Measurements from ENCODE around the gene SLC25A26.

Gene SLC25A26

GRCh38 chr3:66354001-66354400 is 133.2 kb downstream of the SLC25A26 start:
- no peaks in the 10 kb centered on the region for H3K9me3 ChIP-seq (ENCODE audit: insufficient read depth, low read depth, low read length)
- no peak for DNase-seq
- WGBS (ENCODE audit: extremely low coverage, insufficient coverage, insufficient read length): no CpG with 5 or more reads among the region's 2 CpGs
- H2BK120ac ChIP-seq (ENCODE audit: insufficient read depth, low read length, poor library complexity): no peak overlapping the region
- H3K79me1 ChIP-seq (ENCODE audit: low read length): no peaks in the 10 kb centered on the region
- no peaks in the 10 kb centered on the region for H3K27me3 ChIP-seq (ENCODE audit: insufficient read depth, low read length)
- no peak overlapping the region for H4K12ac ChIP-seq (ENCODE audit: low read depth, low read length)
- H2BK5ac ChIP-seq (ENCODE audit: low read depth, low read length, poor library complexity): no peak overlapping the region
- no peak overlapping the region for H3K23ac ChIP-seq (ENCODE audit: low read length)
- no peaks in the 10 kb centered on the region for H3K79me2 ChIP-seq (ENCODE audit: control insufficient read depth, insufficient read depth, low read length, poor library complexity)
- no peak overlapping the region for H4K91ac ChIP-seq (ENCODE audit: low read depth, low read length)
- no peak overlapping the region for H3K14ac ChIP-seq (ENCODE audit: low read length)
- no peak overlapping the region for H2AK5ac ChIP-seq (ENCODE audit: low read length)
- no peak overlapping the region for H3K18ac ChIP-seq (ENCODE audit: low read length)
- no peak overlapping the region for H3K4me2 ChIP-seq (ENCODE audit: low read length)
- H3K9ac ChIP-seq (ENCODE audit: low read length): no peak overlapping the region
- no peak overlapping the region for H3K4ac ChIP-seq (ENCODE audit: low read depth, low read length)
- H3K4me3 ChIP-seq (ENCODE audit: low read depth, low read length): no peak overlapping the region
- no peak overlapping the region for H2BK12ac ChIP-seq (ENCODE audit: low read length)
- no peaks in the 10 kb centered on the region for H3K36me3 ChIP-seq (ENCODE audit: control insufficient read depth in 1 of 2, insufficient read depth in 2 of 2, low read length in 2 of 2)
- H2AFZ ChIP-seq (ENCODE audit: insufficient read depth, low read length, poor library complexity): no peak overlapping the region
- H4K8ac ChIP-seq (ENCODE audit: low read depth, low read length): no peak overlapping the region
- H3K27ac ChIP-seq (ENCODE audit: low read depth, low read length): no peak overlapping the region
- peaks cover 0 to 4% of the 10 kb centered on the region in 2 experiments for H3K4me1 ChIP-seq (ENCODE audit: control insufficient read depth in 1 of 2, insufficient read depth in 2 of 2, low read length in 2 of 2)

GRCh38 chr3:66355394-66355793 is 134.6 kb downstream of the SLC25A26 start:
- no peak overlapping the region for H3K18ac ChIP-seq (ENCODE audit: low read length)
- WGBS (ENCODE audit: extremely low coverage, insufficient coverage, insufficient read length): no CpG with 5 or more reads among the region's 3 CpGs
- H3K27ac ChIP-seq (ENCODE audit: low read depth, low read length): no peak overlapping the region
- H3K9me3 ChIP-seq (ENCODE audit: insufficient read depth, low read depth, low read length): no peaks in the 10 kb centered on the region
- no peak overlapping the region for H2AK5ac ChIP-seq (ENCODE audit: low read length)
- no peak overlapping the region for H3K4me2 ChIP-seq (ENCODE audit: low read length)
- no peak for DNase-seq
- no peak overlapping the region for H2BK120ac ChIP-seq (ENCODE audit: insufficient read depth, low read length, poor library complexity)
- no peaks in the 10 kb centered on the region for H3K36me3 ChIP-seq (ENCODE audit: control insufficient read depth in 1 of 2, insufficient read depth in 2 of 2, low read length in 2 of 2)
- no peak overlapping the region for H4K91ac ChIP-seq (ENCODE audit: low read depth, low read length)
- H2BK5ac ChIP-seq (ENCODE audit: low read depth, low read length, poor library complexity): no peak overlapping the region
- no peak overlapping the region for H3K23ac ChIP-seq (ENCODE audit: low read length)
- H3K14ac ChIP-seq (ENCODE audit: low read length): no peak overlapping the region
- H4K8ac ChIP-seq (ENCODE audit: low read depth, low read length): no peak overlapping the region
- H3K4ac ChIP-seq (ENCODE audit: low read depth, low read length): no peak overlapping the region
- H3K79me2 ChIP-seq (ENCODE audit: control insufficient read depth, insufficient read depth, low read length, poor library complexity): no peaks in the 10 kb centered on the region
- no peaks in the 10 kb centered on the region for H3K79me1 ChIP-seq (ENCODE audit: low read length)
- no peak overlapping the region for H2AFZ ChIP-seq (ENCODE audit: insufficient read depth, low read length, poor library complexity)
- no peak overlapping the region for H3K9ac ChIP-seq (ENCODE audit: low read length)
- H2BK12ac ChIP-seq (ENCODE audit: low read length): no peak overlapping the region
- H3K27me3 ChIP-seq (ENCODE audit: insufficient read depth, low read length): no peaks in the 10 kb centered on the region
- no peak overlapping the region for H4K12ac ChIP-seq (ENCODE audit: low read depth, low read length)
- peaks cover 0 to 4% of the 10 kb centered on the region in 2 experiments for H3K4me1 ChIP-seq (ENCODE audit: control insufficient read depth in 1 of 2, insufficient read depth in 2 of 2, low read length in 2 of 2)
- no peak overlapping the region for H3K4me3 ChIP-seq (ENCODE audit: low read depth, low read length)

- Histone ChIP-seq H3K9me3 (ENCODE audit: insufficient read depth, low read depth, low read length) (no peaks in the 10 kb centered on the region), H2AK5ac (ENCODE audit: low read length) (no peak overlapping the region), H2AFZ (ENCODE audit: insufficient read depth, low read length, poor library complexity) (no peak overlapping the region), H3K4me3 (ENCODE audit: low read depth, low read length) (no peak overlapping the region), H3K4ac (ENCODE audit: low read depth, low read length) (no peak overlapping the region), H3K36me3 (ENCODE audit: control insufficient read depth in 1 of 2, insufficient read depth in 2 of 2, low read length in 2 of 2) (no peaks in the 10 kb centered on the region), H3K14ac (ENCODE audit: low read length) (no peak overlapping the region), H3K4me1 (ENCODE audit: control insufficient read depth in 1 of 2, insufficient read depth in 2 of 2, low read length in 2 of 2) (peaks cover 0 to 4% of the 10 kb centered on the region in 2 experiments), H3K4me2 (ENCODE audit: low read length) (no peak overlapping the region), H2BK5ac (ENCODE audit: low read depth, low read length, poor library complexity) (no peak overlapping the region), H3K79me2 (ENCODE audit: control insufficient read depth, insufficient read depth, low read length, poor library complexity) (no peaks in the 10 kb centered on the region), H4K8ac (ENCODE audit: low read depth, low read length) (no peak overlapping the region), H2BK12ac (ENCODE audit: low read length) (no peak overlapping the region), H2BK120ac (ENCODE audit: insufficient read depth, low read length, poor library complexity) (no peak overlapping the region), H4K91ac (ENCODE audit: low read depth, low read length) (no peak overlapping the region), H3K23ac (ENCODE audit: low read length) (no peak overlapping the region), H3K79me1 (ENCODE audit: low read length) (no peaks in the 10 kb centered on the region), H3K27me3 (ENCODE audit: insufficient read depth, low read length) (no peaks in the 10 kb centered on the region), H3K27ac (ENCODE audit: low read depth, low read length) (no peak overlapping the region), H4K12ac (ENCODE audit: low read depth, low read length) (no peak overlapping the region), H3K9ac (ENCODE audit: low read length) (no peak overlapping the region), H3K18ac (ENCODE audit: low read length) (no peak overlapping the region)
- WGBS (ENCODE audit: extremely low coverage, insufficient coverage, insufficient read length): no CpG with 5 or more reads among the region's 1 CpG
- DNase-seq: no peak
Measured at GRCh38 chr3:66355997-66356396, 135.2 kb downstream of the SLC25A26 start.

- no peaks in the 10 kb centered on the region for H3K27me3 ChIP-seq (ENCODE audit: insufficient read depth, low read length)
- H3K4me3 ChIP-seq (ENCODE audit: low read depth, low read length): no peak overlapping the region
- no peak overlapping the region for H2BK120ac ChIP-seq (ENCODE audit: insufficient read depth, low read length, poor library complexity)
- no peak overlapping the region for H4K8ac ChIP-seq (ENCODE audit: low read depth, low read length)
- H3K14ac ChIP-seq (ENCODE audit: low read length): no peak overlapping the region
- peak in 1 of 2 donors; percentile 70 for DNase-seq
- H2BK12ac ChIP-seq (ENCODE audit: low read length): no peak overlapping the region
- no CpG with 5 or more reads among the region's 5 CpGs for WGBS (ENCODE audit: extremely low coverage, insufficient coverage, insufficient read length)
- no peak overlapping the region for H4K12ac ChIP-seq (ENCODE audit: low read depth, low read length)
- no peak overlapping the region for H4K91ac ChIP-seq (ENCODE audit: low read depth, low read length)
- no peak overlapping the region for H2AK5ac ChIP-seq (ENCODE audit: low read length)
- no peaks in the 10 kb centered on the region for H3K9me3 ChIP-seq (ENCODE audit: insufficient read depth, low read depth, low read length)
- no peak overlapping the region for H3K9ac ChIP-seq (ENCODE audit: low read length)
- H3K36me3 ChIP-seq (ENCODE audit: control insufficient read depth in 1 of 2, insufficient read depth in 2 of 2, low read length in 2 of 2): no peaks in the 10 kb centered on the region
- no peaks in the 10 kb centered on the region for H3K79me1 ChIP-seq (ENCODE audit: low read length)
- H3K4ac ChIP-seq (ENCODE audit: low read depth, low read length): no peak overlapping the region
- no peaks in the 10 kb centered on the region for H3K79me2 ChIP-seq (ENCODE audit: control insufficient read depth, insufficient read depth, low read length, poor library complexity)
- no peak overlapping the region for H3K23ac ChIP-seq (ENCODE audit: low read length)
- peaks cover 0 to 3% of the 10 kb centered on the region in 2 experiments for H3K4me1 ChIP-seq (ENCODE audit: control insufficient read depth in 1 of 2, insufficient read depth in 2 of 2, low read length in 2 of 2)
- no peak overlapping the region for H2AFZ ChIP-seq (ENCODE audit: insufficient read depth, low read length, poor library complexity)
- no peak overlapping the region for H3K18ac ChIP-seq (ENCODE audit: low read length)
- H2BK5ac ChIP-seq (ENCODE audit: low read depth, low read length, poor library complexity): no peak overlapping the region
- no peak overlapping the region for H3K27ac ChIP-seq (ENCODE audit: low read depth, low read length)
- no peak overlapping the region for H3K4me2 ChIP-seq (ENCODE audit: low read length)
Measured at GRCh38 chr3:66361356-66361755, 140.6 kb downstream of the SLC25A26 start.

Data from trophoblast cell (in vitro differentiated cells and primary cell).